ENCODE results near the gene RNF111. TPM values are rescaled to one million over a fixed set of nuclear protein-coding genes. Genes with fewer than 3 reads are reported as not detected.

Gene RNF111
- 10 to 100 TPM; 32.3 to 37.2 TPM for total RNA-seq

DNA sequence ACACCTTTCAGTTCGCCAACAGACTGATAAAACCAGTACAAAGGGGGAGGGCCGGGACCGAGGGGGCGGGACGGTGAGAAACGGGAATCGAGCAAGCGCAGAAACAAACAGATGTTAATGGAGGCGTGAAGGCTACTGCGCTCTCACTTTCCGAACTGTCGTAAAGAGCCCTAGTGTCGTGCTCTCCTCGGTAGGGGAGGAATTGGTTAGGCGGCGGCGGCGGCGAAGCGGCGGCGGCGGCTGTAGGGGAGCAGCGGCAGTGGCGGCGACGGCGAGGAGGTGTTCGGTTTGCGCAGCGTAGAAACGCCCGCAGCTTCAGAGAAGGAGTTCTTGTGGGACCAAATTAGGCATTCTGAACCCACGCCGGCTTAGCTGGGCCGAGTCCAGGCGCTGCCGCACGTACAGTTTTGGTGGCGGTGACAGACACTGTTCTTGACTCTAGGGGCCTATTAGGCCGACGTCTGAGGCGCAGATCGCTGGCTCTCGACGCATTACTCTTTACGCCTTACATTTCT is at the start of gene RNF111:
Gene RNF111, plus strand, starts transcription at position 173 of the 515 bp plus-strand sequence. CDS start 43,160 bp downstream, outside the sequence.
- CTCF ChIA-PET, result interaction anchor here (0.8 to 1.4 kb wide), 2 partner anchors 30 to 77 kb away, joined by 3 to 4 read pairs; no protein-coding TSS in a partner anchor
- DNase-seq, result peak; percentile 92
- Mint-ChIP-seq H3K27me3 (peaks cover 9% of the 10 kb centered on the region), H3K36me3 (ENCODE audit: low read depth) (peaks cover 32% of the 10 kb centered on the region), H3K9me3 (no peaks in the 10 kb centered on the region), H3K27ac (peak within 1 kb of the TSS; percentile 80), H3K4me3 (peak within 1 kb of the TSS; percentile 96), H3K4me1 (peaks cover 47% of the 10 kb centered on the region)
- POLR2A ChIA-PET, result interaction anchor here (0.6 to 3.6 kb wide), 10 partner anchors 8 to 217 kb away, joined by 3 to 21 read pairs (median 4); partner anchors contain the start of genes CCNB2 and SLTM

DNA sequence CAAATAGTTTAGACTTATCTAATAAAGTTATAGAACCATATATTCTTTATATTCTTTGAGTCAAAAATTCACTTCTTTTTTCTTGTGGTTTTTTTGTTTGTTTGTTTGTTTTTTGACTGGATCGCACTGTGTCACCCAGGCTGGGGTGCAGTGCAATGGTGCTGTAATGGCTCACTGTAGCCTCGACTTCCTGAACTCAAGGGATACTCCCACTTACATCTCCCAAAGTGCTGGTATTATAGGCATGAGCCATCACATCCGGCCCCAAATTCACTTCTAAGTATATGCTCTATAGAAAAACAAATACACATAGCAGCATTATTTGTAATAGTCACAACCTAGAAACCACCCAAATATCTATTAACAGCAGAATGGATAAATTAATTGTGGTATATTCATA is 40.3 kb upstream of the RNF111 start:
- POLR2A ChIA-PET, result no interaction called here
- CTCF ChIA-PET, result no interaction called here
- Mint-ChIP-seq H3K4me1 (peaks cover 2% of the 10 kb centered on the region), H3K36me3 (ENCODE audit: low read depth) (no peaks in the 10 kb centered on the region), H3K4me3 (no peak overlapping the region), H3K9me3 (no peaks in the 10 kb centered on the region), H3K27me3 (no peaks in the 10 kb centered on the region), H3K27ac (no peak overlapping the region)
- no peak for DNase-seq

DNA sequence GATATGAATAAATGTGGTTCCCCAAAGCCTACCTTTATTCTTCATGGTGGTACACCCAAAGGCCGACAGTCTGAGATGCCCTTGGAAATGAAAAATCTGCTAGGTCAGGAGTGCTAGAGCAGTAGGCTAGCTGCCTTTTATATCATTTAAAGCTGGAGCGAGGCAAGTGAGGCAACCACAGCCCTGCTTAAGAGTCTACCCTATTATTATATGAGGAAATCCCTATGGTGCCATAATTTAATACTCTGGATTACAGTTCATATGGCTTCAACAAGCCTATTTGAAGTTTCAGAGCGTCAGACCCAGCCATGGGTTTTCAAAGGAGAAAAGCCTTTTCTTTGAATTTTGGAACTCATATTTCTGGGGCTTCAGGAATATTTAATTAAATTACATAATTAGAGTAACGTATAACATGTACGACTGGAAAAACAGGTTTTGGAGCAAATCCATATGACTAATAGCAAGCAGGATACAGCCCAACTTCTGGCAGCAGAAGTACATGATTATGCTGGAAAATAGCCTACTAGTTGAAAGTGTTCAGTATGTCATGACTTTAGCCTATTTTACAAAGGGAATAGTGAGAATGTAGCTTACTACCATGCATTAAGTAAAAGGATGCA is 36.0 kb upstream of the RNF111 start:
- H3K4me1 Mint-ChIP-seq, result peaks cover 12% of the 10 kb centered on the region
- no peaks in the 10 kb centered on the region for H3K9me3 Mint-ChIP-seq
- no peak overlapping the region for H3K4me3 Mint-ChIP-seq
- H3K27ac Mint-ChIP-seq, result no peak overlapping the region
- no peaks in the 10 kb centered on the region for H3K27me3 Mint-ChIP-seq
- CTCF ChIA-PET, result interaction anchor here (1.5 kb wide), 1 partner anchor 20 kb away, joined by 3 read pairs; no protein-coding TSS in a partner anchor
- POLR2A ChIA-PET, result interaction anchor here (1.3 kb wide), 1 partner anchor 349 kb away, joined by 3 read pairs; no protein-coding TSS in a partner anchor
- DNase-seq, result no peak
- no peaks in the 10 kb centered on the region for H3K36me3 Mint-ChIP-seq (ENCODE audit: low read depth)

DNA sequence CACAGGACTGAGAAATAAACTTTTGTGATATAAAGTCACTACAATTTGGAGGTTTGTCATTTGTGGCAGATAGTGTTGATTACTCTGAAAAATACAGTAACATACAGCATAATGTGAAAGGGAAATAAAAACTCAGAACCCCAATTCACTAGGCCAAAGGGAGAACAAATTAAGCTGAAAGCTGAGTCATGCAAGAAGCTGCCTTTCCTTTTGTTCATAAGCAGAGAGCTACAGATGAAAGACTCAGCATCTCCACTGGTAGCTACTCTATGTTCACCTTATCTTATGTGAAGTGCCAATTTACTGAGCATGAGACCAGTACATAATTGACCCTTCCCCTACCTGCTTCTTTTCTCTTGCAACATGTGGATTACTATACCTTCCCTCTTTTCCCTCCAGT is 34.7 kb upstream of the RNF111 start:
- Mint-ChIP-seq H3K27me3 (peaks cover 1% of the 10 kb centered on the region), H3K4me3 (no peak overlapping the region), H3K9me3 (no peaks in the 10 kb centered on the region), H3K27ac (no peak overlapping the region), H3K36me3 (ENCODE audit: low read depth) (no peaks in the 10 kb centered on the region), H3K4me1 (peaks cover 17% of the 10 kb centered on the region)
- ChIA-PET POLR2A (interaction anchor here (1.3 to 1.7 kb wide), 2 partner anchors 20 to 347 kb away, joined by 3 to 5 read pairs; partner anchors contain the start of gene SLTM), CTCF (interaction anchor here (1.1 to 1.7 kb wide), 4 partner anchors 11 to 576 kb away, joined by 3 to 4 read pairs (median 3); no protein-coding TSS in a partner anchor)
- no peak for DNase-seq

DNA sequence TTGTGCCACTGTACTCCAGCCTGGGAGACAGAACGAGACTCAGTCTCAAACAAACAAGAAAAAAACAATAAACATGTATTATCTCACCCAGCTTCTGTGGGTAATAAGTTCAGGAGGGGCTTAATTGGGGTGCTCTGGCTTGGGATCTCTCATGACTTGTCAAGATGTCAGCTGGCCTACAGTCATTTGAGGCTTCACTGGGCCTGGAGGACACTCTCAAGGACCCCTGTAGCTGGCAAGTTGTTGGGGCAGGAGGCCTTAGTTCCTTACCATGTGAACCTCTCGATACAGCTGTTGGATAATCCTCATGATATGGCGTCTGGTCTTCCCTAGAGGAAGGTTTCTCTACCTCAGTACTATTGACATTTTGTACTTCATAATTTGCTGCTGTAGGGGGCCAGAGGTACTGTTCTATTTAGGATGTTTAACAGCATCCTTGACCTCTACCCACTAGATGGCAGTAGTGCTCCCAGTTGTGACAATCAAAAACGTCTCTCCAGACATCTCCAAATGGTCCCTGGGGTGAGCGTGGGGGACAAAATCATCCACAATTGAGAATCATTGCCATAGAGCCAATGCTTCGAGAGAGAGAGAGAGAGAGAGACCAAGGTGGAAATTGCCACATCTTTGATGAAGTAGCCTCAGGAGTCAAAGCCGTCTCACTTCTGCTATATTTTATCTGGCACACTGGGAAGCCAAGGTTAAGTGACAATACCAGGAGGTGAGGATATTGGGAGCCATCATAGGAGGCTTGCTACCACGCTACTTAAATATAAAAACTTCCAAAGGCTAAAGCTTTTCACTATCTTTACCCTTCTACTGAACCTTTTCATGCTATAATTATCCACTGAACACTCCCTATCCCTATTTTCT is 30.1 kb upstream of the RNF111 start:
- ChIA-PET POLR2A (no interaction called here), CTCF (interaction anchor here (0.5 to 3.3 kb wide), 14 partner anchors 10 to 576 kb away, joined by 3 to 14 read pairs (median 4); partner anchors contain the start of gene RNF111)
- peak; percentile 65 for DNase-seq
- no peak overlapping the region for H3K4me3 Mint-ChIP-seq
- no peaks in the 10 kb centered on the region for H3K9me3 Mint-ChIP-seq
- no peaks in the 10 kb centered on the region for H3K36me3 Mint-ChIP-seq (ENCODE audit: low read depth)
- peaks cover 15% of the 10 kb centered on the region for H3K4me1 Mint-ChIP-seq
- peaks cover 1% of the 10 kb centered on the region for H3K27me3 Mint-ChIP-seq
- H3K27ac Mint-ChIP-seq, result no peak overlapping the region

DNA sequence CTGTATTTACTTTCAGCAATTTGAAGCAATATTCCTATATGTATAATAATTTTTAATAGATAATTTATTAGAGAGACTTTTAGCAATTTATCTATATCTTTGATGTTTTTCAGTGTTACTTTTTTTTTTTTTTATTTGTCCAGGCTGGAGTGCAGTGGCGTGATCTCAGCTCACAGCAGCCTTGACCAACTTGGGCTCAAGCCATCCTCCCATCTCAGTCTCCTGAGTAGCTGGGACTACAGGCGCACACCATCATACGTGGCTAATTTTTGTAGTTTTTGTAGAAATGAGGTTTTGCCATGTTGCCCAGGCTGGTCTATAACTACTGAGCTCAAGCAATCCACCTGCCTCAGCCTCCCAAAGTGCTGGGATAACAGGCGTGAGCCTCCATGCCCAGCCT is 28.7 kb upstream of the RNF111 start:
- DNase-seq, result no peak
- H3K9me3 Mint-ChIP-seq, result no peaks in the 10 kb centered on the region
- no peak overlapping the region for H3K4me3 Mint-ChIP-seq
- H3K4me1 Mint-ChIP-seq, result peaks cover 5% of the 10 kb centered on the region
- ChIA-PET POLR2A (no interaction called here), CTCF (interaction anchor here (0.9 to 2.8 kb wide), 2 partner anchors 8 to 148 kb away, joined by 3 to 11 read pairs; no protein-coding TSS in a partner anchor)
- H3K36me3 Mint-ChIP-seq (ENCODE audit: low read depth), result no peaks in the 10 kb centered on the region
- no peak overlapping the region for H3K27ac Mint-ChIP-seq
- peaks cover 1% of the 10 kb centered on the region for H3K27me3 Mint-ChIP-seq

DNA sequence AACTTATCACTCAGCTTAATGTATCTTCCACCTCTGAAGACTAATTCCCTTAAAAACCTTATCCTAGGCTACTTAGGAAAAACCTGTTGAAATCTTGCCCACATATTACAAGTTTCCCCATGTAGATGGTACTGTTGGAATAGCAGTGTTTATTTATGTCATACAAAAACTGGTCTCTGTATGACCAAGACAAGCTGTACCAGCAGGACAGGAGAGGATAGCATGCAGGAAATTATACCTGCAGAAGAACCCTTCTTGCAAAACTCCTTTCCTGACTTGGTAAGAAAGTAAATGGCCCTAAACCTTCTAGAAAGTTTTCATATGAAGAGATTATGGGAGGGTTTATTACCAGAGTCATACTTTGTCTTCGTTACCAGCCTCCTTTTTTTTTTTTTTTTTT is 25.3 kb upstream of the RNF111 start:
- Mint-ChIP-seq H3K4me3 (no peak overlapping the region), H3K9me3 (no peaks in the 10 kb centered on the region), H3K27ac (no peak overlapping the region), H3K4me1 (peaks cover 5% of the 10 kb centered on the region), H3K36me3 (ENCODE audit: low read depth) (no peaks in the 10 kb centered on the region), H3K27me3 (peaks cover 7% of the 10 kb centered on the region)
- CTCF ChIA-PET, result interaction anchor here (0.7 kb wide), 1 partner anchor 182 kb away, joined by 4 read pairs; no protein-coding TSS in a partner anchor
- POLR2A ChIA-PET, result no interaction called here
- no peak for DNase-seq

DNA sequence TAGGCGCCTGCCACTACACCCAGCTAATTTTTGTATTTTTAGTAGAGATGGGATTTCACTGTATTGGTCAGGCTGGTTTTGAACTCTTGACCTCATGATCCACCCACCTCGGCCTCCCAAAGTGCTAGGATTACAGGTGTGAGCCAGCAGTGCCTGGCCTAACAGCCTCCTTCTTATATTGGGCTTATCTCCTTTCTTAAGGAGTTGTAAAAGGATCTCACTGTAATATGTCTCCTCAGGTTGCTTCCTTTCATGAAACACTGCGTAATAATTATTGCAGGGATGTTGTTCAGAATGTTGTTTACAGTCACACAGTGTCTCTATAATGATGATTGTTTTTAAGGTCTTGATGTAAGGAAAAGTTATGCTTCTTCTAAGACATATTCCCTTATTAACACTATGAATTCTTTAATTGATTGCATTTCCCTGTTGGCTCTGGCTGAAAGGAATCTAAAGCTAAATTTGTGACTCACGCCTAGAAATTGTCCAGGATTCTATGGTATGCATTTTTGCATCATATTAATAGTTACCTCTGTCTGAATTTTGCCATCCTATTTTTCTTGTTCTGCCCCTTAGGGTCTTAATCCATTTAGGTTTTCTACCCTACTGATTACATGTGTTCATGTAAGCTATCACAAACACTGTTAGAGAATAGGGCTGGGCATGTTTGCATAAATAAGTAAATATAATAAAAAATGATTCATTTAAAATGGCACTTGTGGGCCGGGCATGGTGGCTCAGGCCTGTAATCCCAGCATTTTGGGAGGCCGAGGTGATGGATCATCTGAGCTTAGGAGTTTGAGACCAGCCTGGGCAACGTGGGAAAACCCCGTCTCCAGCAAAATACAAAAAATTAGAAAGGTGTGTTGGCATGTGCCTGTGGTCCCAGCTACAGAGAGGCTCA is 24.5 kb upstream of the RNF111 start:
- no peaks in the 10 kb centered on the region for H3K4me1 Mint-ChIP-seq
- no peak overlapping the region for H3K27ac Mint-ChIP-seq
- peaks cover 8% of the 10 kb centered on the region for H3K27me3 Mint-ChIP-seq
- no peak overlapping the region for H3K4me3 Mint-ChIP-seq
- no peaks in the 10 kb centered on the region for H3K36me3 Mint-ChIP-seq (ENCODE audit: low read depth)
- ChIA-PET POLR2A (no interaction called here), CTCF (interaction anchor here (0.8 kb wide), 1 partner anchor 10 kb away, joined by 3 read pairs; no protein-coding TSS in a partner anchor)
- DNase-seq, result no peak
- H3K9me3 Mint-ChIP-seq, result no peaks in the 10 kb centered on the region

DNA sequence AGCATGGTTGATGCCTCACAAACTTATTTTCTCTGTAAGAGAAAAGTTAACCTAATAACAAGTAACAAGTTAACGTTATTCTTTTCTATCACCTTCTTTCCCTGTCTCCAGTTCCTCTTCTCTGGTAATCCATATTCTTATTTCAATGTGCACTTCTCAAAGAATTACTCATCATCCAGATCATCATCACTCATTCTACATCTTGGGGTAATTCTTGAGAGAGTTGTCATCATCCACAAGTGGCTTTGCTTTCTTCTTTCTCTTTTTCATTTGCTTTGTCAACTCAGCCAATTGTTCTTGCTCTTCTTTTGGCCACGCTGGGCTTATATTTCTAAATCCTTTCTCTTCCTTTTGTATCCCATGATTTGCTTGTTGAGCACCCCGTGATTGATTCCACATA is 20.8 kb upstream of the RNF111 start:
- DNase-seq, result no peak
- H3K4me1 Mint-ChIP-seq, result no peaks in the 10 kb centered on the region
- no peaks in the 10 kb centered on the region for H3K36me3 Mint-ChIP-seq (ENCODE audit: low read depth)
- ChIA-PET CTCF (interaction anchor here (1.2 to 1.9 kb wide), 3 partner anchors 8 to 13 kb away, joined by 3 to 5 read pairs (median 4); no protein-coding TSS in a partner anchor), POLR2A (no interaction called here)
- no peaks in the 10 kb centered on the region for H3K9me3 Mint-ChIP-seq
- H3K27me3 Mint-ChIP-seq, result peaks cover 11% of the 10 kb centered on the region
- no peak overlapping the region for H3K27ac Mint-ChIP-seq
- no peak overlapping the region for H3K4me3 Mint-ChIP-seq

DNA sequence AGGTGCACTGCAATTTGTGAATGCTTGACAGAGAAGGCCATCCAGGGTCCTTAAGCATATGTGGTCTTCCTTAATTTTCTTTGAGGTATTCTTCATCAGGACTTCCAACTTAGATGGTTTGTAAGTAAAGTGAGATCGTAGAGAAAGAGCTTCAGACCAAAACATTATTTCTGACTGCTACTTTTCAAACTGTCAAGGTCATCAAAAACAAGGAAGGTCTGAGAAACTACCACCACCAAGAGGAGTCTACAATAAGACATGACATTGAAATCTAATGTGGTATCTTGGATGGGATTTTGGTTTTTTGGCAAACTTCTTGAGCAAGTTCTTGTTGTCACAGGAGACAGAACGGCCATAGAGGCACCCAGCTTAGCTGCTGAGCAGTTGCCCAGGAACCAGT is 20.0 kb upstream of the RNF111 start:
- DNase-seq, result no peak
- ChIA-PET POLR2A (no interaction called here), CTCF (interaction anchor here (1.2 to 1.9 kb wide), 3 partner anchors 9 to 12 kb away, joined by 3 to 5 read pairs (median 4); no protein-coding TSS in a partner anchor)
- H3K36me3 Mint-ChIP-seq (ENCODE audit: low read depth), result no peaks in the 10 kb centered on the region
- H3K27me3 Mint-ChIP-seq, result peaks cover 13% of the 10 kb centered on the region
- H3K4me1 Mint-ChIP-seq, result no peaks in the 10 kb centered on the region
- no peak overlapping the region for H3K27ac Mint-ChIP-seq
- no peak overlapping the region for H3K4me3 Mint-ChIP-seq
- no peaks in the 10 kb centered on the region for H3K9me3 Mint-ChIP-seq

DNA sequence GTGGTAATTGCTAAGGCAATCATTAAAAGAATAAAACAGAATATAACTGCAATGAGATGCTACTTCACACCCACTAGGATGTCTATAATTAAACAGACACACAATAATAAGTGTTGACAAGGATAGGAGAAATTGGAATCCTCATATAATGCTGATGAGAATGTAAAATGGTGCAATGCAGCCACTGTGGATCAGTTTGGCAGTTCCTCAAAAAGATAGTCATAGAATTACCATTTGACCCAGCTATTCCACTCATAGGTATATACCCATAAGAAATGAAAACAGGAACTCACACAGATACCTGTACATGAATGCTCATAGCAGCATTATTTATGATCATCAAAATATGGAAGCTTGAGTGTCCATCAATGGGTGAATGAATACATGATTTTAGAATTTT is 9.6 kb upstream of the RNF111 start:
- CTCF ChIA-PET, result interaction anchor here (2.8 kb wide), 1 partner anchor 160 kb away, joined by 27 read pairs; no protein-coding TSS in a partner anchor
- POLR2A ChIA-PET, result no interaction called here

More for the DNA sequence above, 9.6 kb upstream of the RNF111 start:
- no peak overlapping the region for H3K27ac Mint-ChIP-seq
- peaks cover 4% of the 10 kb centered on the region for H3K27me3 Mint-ChIP-seq
- H3K9me3 Mint-ChIP-seq, result no peaks in the 10 kb centered on the region
- H3K4me3 Mint-ChIP-seq, result no peak overlapping the region
- peaks cover 2% of the 10 kb centered on the region for H3K36me3 Mint-ChIP-seq (ENCODE audit: low read depth)
- peaks cover 54% of the 10 kb centered on the region for H3K4me1 Mint-ChIP-seq
- DNase-seq, result no peak

All from activated CD4-positive, alpha-beta memory T cell treated with anti-CD3 and anti-CD28 coated beads, Interleukin-2, amount 10 ng/mL, durations not matched to agents 7 days and 5 days (primary cell).